GM21526 (cell line): Measurements from ENCODE around the gene WWTR1.

Source experiments
- ATAC-seq: cut with Tn5 transposase; IDR thresholded peaks from one replicate; pipeline ENCODE4 v1.9.1; 2021; ENCODE audit warnings: moderate library complexity; ENCODE audit not compliant: unreplicated experiment, low FRiP score

The WWTR1 gene

DNA sequence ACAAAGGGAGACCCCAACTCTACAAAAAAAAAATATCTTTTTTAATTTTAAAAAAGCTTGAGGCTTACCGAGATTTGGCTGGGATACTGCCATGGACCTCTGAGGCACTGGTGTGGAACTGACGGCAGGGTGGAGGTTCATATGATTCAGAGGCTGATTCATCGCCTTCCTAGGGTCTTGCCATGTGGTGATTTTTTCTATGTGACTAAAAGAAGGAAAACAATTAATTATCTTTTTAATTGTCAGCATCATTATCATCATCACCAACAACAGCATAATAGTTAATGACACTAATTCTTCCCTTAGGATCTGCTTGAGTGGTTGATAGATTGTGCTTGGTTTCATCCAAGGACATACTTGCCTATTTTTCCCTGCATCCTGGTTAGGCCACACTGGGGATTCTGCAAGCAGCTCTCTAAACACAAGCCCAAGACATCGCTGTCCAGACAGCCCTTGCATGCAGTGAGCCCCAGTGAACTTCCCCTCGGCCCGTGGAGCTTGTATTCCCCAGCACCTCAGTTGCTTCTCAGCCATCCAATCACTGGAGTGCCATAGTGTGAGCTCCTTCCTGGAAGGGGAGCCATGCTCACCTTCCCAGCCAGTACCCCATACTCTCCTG, 84.9 kb downstream of the WWTR1 start:
- ATAC-seq = no peak

DNA sequence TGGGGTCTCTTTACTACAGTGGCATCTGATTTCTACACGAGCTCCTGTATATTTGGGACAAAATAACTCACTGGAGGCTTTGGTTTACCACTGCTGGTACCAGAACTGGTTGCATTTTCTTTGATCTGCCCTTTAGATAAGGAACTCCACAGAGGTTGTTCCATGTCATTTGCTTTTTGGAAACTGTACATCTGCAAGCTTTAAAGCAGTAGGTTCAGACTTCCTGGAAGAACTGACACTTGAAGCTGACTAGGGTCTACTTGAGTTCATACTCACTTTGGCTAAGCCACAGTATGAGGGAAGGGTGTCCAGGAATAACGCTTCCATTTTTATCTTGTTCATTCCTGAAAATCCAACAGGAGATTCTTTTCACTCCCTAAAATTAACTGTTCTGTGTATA, 86.4 kb downstream of the WWTR1 start:
- no peak for ATAC-seq

DNA sequence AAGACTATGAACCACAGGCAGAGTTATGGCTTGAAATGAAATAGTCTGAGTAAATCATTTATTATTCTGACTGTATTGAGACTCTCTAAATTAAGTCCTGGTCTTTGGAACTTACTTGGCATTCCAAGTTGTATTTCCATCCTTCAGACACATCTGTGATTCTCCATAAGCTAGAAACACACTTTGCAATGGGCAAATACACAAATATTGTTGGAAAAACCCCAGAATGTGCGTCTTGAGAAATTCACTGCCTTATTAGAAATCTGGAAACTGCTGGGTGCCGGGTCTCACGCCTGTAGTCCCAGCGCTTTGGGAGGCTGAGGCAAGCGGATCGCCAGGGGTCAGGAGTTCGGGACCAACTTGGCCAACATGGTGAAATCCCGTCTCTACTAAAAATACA, 87.8 kb downstream of the WWTR1 start:
- no peak for ATAC-seq

DNA sequence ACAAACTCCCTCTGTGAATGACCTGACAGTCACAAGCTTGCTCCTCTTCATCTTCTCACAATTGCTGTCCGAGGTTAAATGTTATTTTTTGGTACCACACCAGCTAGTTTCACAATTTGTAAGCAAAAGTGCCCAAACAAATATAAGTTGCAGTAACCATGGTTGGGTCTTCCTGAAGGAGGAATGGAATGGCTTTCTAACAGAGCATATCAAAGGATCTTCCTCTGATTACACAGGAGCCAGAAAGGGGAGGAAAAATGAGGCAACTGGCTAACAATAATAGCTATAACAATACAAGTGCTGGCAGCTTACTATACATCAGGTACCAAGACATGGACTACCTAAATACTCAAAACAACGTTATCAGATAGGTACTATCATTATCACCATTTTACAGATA, 90.4 kb downstream of the WWTR1 start:
- ATAC-seq = no peak

DNA sequence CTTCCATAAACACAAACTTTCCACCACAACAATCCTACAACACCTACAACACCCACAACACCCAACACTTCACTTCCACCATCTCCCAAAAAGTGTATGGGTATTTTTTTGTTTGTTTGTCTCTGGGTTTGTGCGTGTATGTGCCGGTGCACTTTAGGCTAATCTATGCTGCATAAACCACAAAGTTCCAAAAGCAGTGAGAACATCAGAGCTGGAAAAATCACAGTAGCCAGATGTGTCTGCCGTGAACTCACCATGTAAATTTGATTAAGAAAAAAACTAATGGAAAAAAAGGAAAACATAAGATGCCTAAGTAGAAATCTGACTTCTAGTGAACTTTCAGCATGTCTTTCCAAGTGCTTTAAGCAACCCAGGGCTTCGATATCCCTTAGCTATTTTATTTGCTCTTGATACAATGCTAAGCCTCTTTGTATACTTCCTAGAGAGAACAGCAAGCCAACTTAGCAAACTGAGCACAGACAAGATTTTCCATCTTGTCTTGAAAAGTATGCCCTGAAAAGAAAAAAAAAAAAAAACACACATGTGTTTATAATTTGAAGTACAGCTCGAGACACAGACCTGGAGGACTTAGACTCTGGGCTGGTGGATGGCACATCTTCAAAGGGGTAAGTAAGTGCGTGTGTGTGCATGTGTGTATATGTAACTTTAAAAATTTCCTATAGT, 91.4 kb downstream of the WWTR1 start:
- ATAC-seq = no peak

DNA sequence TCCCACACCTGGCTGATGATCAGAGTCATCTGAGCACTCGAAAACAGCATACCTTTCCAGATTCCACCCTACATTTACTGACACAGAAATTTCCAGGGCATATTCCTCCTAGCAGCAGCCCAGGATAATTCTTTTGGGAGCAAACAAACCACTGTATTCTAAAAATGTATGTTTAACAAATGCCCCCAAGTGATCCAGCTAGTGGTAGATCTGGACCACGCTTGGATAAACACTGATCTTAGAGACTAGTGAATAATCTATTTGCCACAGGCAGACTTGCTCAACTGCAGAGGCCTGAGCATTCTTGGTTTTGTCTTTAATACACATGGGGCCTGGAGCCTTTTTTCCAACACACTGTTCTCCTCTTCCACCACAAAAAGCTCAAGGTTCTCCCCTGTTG, 93.7 kb downstream of the WWTR1 start:
- no peak for ATAC-seq

DNA sequence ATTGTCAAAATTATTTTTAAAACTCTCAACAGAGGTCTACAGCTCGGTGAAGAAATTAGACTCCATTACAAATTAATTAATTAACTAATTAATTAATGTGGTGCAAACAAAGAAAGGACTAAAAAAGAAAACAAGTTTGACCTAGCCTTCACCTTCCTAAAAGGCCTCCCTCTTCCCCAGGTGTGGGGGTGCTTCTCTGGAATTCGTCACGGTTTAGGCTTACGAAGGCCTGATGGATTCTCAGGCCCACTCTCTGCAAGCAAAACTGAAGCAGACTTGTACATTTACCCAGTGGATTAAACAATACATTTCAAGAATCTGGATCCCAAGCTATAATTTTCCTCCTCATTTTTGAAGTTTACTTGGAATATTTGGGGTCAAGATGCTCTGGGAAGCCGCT, 94.7 kb downstream of the WWTR1 start:
- no peak for ATAC-seq

DNA sequence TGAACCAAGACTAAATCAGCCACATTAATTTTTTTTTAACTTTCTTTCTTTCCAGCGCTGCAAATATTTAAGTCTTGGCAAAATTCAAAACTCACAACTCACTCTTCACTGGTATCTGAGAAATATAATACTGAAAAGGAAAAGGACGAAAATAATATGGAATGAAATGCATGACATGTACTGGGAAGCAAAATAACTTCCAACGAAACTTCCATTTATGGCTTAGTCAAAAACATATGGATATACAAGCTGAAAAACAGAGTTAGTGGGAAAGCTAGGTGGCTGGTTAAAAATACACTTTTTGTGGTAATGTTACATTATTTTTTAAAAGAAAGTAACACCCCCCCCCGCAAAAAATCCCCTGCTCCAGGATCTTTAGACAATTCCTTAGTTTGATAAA, 97.2 kb downstream of the WWTR1 start:
- ATAC-seq = no peak

DNA sequence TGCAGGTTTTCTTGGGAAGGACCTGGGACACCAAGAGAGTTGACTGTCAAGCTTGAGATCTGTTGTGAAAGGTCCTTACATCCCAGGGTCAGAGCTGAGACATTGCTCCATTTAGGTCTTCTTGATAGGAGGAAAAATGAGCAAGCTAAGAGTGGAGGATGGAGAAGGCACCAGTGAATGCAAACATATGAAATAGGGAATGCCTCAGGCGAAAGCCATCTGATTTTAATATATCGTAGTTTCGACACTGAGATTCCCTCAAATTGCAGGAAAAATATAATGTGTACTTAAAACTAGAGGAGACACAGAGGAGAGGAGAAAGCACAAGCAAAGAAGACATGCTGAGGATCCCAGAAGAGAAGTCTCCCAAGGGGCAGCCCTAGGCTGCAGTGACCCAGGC, 97.8 kb downstream of the WWTR1 start:
- no peak for ATAC-seq

DNA sequence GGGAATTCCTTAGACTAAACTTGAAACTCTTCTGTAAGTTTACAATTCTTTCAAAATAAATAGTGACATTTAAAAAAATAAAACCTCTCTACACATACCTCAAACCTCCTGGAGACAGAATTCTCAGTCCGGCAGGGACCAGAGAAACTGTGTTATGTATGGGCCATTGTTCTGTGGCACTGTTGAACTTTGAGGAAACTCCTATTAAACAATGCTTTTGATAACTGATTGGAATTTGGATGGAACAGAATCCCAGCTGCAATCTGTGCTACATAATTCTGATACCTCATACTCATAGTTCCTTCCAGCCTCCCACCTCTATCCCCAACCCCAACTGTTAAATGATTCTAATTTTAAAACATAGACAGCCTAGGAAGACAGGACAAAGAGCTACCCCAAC, 98.3 kb downstream of the WWTR1 start:
- ATAC-seq = no peak

DNA sequence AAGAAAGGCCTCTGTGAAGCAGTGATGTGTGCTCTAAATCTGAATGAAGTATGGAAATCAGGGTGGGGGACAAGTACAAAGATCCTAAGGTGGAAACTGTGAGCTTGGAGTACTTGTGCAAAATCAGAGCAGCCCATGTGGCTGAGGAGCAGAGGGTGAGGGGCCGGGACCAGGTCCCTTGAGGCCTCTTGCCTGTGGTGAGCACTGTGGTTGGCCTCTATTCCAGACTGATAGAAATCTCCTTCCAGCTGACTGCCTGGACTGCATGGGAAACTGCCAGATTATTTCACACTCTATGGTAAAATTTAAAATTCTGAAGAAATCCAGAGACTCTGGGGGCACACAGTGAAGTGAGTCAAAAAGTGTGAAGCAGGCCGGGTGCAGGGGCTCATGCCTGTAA, 101.9 kb downstream of the WWTR1 start:
- ATAC-seq = no peak

DNA sequence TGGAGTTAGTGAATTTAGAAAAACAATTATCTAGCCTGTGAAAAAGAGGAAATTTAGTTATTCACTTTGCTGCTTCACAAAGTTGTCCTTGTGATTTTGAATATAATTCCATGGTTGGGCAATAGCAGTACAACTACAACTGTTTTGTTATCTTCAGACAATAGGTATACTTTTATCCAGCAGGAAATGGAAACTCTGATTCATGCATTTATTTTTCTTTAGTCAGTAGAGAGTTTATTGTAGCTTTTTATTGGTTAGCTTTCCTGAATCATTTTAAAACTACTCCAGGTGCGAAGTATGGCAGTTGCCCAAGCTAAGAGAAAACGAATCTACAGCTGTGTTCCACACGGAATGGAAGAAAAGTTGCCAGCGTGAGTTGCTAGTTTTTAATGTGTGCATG, 103.0 kb downstream of the WWTR1 start:
- ATAC-seq = no peak

DNA sequence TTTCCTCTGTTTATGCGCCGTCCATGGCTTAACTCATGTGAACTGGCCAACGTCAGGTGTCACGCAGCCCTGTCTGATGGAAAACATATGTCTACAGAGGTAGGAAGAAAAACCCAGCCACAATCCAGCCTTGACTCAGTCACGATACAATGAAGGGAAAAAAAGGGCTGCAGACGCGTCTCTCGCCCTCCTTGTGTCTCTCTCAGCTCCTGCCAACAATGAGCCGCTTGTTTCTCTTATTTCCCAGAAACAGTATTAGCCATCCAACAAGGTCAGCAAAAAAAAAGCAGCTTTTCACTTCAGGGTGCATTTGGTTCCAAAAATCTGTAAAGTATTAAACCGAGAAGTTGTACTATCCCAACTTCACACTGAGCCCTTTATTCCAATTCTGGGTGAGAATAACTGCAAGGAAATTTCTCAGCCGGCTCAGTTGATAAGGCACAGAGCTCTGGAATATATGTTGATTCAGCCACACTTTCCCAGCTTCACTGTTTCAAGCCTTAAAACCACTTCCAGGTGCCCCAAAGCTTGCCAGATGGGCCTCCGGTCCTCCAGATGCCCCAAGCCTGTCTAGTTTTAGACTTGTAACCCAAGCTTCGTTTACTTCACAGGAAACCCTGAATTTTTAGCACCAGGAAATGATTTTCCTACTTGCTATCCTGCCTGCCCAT, 103.9 kb downstream of the WWTR1 start:
- ATAC-seq = no peak

DNA sequence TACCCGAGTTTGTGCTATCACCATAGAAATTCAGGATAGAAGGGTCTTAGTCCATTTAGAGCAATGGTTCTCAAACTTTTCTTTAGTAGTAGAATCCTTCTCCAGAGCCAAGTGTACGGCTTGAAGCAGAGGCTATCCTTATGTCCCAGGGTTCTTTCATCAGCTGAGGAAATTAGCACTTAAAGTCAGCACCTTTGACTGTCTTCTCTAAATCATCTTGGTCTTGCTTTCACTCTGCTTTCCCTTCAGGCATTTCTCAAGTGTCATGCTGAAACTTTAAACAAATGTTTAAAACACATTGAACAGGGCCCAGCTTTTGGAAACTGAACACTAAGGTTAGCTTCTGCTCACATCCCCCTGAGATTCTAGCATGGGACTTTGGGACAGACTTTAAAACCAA, 105.1 kb downstream of the WWTR1 start:
- no peak for ATAC-seq

DNA sequence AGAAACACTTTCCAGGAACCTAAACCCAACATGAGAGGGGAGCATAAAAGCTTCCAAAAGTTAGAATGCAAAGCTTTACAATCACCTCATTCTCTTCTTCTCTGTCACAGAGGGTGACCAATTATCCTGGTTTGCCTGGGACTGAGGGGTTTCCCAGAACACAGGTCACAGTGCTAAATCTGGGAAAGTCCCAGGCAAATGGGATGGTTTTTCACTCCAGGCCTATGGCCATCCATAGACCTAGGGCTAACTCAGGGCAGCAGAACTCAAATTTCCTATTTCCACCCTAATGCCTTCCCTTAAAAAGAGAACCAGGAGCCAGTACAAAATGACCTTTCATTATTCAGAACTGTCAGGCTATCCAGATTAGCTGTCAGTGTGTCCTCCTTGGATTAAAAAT, 106.3 kb downstream of the WWTR1 start:
- ATAC-seq = no peak

DNA sequence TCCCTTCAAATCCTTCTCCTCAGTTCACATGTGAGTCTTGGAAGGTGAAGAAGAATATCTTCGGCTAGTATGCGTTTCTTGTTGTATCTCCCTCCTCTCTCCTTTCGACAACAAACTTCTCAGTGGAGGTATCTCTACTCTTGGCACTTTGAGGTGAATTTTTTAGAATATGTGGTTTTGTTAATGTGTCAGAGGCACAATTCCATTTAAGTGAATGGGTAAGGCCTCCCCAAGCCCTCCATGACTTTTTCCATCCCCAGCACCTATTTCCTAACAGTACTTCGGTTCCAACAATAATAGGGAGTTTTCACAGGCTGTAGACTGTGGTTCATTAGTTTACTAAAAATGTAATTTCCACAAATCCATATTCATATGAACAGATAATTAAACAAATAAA, 109.2 kb downstream of the WWTR1 start:
- ATAC-seq = no peak

DNA sequence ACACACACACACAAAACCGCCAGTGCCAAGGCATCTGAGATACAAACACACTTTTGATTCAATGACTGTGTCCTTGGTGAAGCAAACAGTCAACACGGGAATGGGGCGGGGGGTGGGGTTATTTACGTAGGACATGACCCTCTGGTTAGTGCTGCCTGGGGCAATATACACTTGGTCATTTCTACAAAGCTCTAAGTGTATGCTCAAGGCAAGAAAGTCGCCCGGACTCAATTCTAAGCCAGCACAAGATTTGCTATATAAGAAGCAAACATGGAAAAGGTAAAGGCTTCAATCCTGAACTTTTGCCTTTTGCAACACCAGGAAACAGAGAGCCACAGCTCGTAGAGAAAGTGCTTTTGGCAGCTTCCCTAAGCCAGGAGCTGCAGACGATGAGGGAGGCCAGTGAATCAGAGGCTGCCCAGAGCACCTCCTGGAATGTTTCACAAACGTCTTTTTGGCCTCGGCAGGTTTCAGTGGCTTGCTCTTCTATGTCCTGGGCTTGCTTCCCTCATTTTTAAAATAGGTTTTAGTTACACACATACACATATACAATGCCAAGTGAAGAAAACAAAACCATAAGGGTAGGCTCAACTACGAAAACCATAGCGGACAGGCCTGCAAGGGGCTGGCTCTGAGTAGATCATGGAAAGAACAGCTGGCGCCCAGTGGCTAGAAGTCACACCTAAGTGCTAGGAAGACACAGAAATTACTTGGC, 109.7 kb downstream of the WWTR1 start:
- ATAC-seq = no peak

DNA sequence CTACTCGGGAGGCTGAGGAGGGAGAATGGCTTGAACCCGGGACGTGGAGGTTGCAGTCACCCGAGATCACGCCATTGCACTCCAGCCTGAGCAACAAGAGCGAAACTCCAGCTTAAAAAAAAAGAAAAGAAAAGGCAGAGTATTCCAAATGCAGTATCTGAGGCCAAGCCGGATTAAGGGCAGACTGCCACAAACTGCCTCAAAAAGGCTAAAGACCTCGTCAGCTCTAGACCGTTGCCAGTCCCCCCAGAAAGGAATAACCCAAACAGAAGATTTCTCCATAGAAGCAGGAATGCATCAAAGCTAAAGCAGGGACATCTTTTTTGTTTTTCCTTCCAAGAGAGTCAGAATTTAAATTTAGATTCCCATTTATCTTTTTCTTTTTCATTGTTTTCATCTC, 110.4 kb downstream of the WWTR1 start:
- no peak for ATAC-seq

DNA sequence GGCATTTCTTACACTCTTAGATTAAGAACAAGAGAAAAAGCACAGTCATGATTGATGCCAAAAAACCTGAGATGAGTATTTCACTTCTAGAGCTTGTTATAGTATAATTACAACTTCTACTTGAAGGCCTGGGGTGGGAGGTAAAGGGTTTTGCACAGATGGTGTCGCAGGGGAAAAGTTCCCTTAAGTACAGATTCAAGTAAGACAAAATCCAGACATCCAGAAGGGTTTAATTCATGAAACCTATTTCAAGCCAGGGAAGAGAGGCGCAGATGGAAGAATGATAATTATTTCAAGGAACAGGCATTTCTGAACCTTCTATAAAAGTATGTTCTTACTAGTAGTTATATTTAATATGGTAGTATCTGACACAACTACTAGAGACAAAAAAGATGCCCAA, 112.8 kb downstream of the WWTR1 start:
- ATAC-seq = no peak

DNA sequence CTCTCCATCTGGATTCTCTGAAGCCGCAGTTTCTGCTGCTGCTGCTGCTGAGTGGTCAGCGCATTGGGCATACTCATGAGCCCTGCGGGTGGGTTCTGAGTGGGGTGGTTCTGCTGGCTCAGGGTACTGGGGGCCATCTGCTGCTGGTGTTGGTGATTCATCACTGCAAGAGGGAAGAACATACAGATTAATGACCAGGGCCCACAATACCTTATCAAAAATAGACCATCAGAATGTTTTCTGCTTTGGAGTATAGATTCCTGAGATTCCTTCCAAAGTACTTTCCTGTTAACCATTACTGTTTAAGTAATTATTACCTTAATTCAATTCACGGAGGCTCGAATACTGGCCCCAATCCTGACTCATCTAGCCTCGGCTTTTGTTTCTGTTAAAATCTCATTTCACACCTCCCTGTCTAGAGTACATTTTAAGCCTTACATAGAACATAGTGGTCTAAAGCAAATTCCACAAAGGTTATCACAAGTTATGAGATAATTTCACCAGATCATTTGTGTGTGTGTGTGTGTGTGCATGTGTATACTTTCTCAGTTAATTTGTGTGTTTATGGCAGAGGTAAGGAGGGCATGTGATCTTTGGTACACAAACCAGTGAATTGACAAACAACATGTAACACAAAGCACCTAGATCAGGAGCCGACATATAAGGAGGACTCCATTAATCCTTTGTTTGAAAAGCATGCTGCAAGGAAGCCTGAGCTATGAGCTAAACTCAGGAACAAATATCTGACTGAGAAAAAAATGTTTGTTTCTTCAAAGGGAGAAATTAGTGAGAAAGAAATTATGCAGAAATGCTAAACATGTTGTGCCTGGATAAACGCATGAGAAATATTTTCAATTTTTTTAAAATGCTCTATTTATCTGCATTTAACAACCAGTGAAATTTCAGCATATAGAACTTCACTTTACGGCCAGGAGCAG, 115.2 kb downstream of the WWTR1 start:
- no peak for ATAC-seq
